ENCODE data around the gene SOHLH1.

- no peak for TF ChIP-seq REST (IDR thresholded peaks at IDR 0.05; ENCODE audit: low read depth)
- TF ChIP-seq MAX (IDR thresholded peaks at IDR 0.05), result no peak
- no peak for TF ChIP-seq EGR1 (IDR thresholded peaks at IDR 0.05)
- TF ChIP-seq RAD21 (IDR thresholded peaks at IDR 0.05; ENCODE audit: low read depth), result no peak
- no peak for TF ChIP-seq USF1 (IDR thresholded peaks at IDR 0.05)
- no peak for TF ChIP-seq CEBPB (IDR thresholded peaks at IDR 0.05)
- TF ChIP-seq EP300 (IDR thresholded peaks at IDR 0.05; ENCODE audit: borderline replicate concordance), result no peak
- TF ChIP-seq TCF12 (IDR thresholded peaks at IDR 0.05; ENCODE audit: low read depth), result no peak
These were observed 4.2 kb downstream of the SOHLH1 start for GRCh38 chr9:135695036-135695435.
